HT1080 (cell line): Measurements from ENCODE around the gene RAB40AL. TPM values are rescaled to one million over a fixed set of nuclear protein-coding genes. Genes with fewer than 3 reads are reported as not detected.

Experiments
- DNase-seq: peaks from one replicate; pipeline ENCODE4 v3.0.0-alpha.2; 2015; ENCODE audit warnings: low read depth
- total RNA-seq: library from RNA; depleted of rRNA; stranded (reverse); fragments of >200 nt; shearing (Covaris generic); gene quantifications from 2 replicates; pipeline ENCODE4 v1.2.3, GENCODE V29; 2014; rRNA removed

The RAB40AL gene
- total RNA-seq, 1 experiment from 2014 or later: 0.13 TPM

- no peak for DNase-seq
Measured at GRCh38 chrX:102979536-102979935, 42.5 kb downstream of the RAB40AL start.

GRCh38 chrX:102983205-102983604, 46.1 kb downstream of the RAB40AL start:
- DNase-seq: no peak

DNA sequence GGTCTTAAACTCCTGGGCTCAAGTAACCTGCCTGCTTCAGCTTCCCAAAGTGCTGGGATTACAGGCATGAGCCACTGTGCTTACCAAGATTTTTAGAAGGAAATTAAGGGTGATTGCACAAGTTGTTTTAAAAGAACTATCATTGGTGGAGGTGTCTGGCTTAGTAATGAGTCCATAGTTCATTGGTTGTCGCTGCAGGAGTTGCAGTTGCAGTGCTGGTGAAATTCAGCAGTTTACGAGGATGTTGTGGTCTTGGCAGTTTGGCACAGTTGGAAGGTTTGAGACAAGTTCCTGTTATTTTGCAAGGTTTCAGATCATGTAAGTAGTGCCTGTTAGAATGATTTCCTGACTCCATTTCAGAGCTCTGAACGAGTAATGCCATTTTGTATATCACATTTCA, 48.1 kb downstream of the RAB40AL start:
- DNase-seq: peak; percentile 10

Other genes starting within 250 kb of the RAB40AL start
- 11.7 and 17.8 TPM in 2 replicates for gene GPRASP2, start 224.8 kb upstream of the RAB40AL start, total RNA-seq
- gene GPRASP3, start 216.5 kb upstream of the RAB40AL start, total RNA-seq: 0.40 and 0.71 TPM in 2 replicates
- gene BEX1, start 126.9 kb downstream of the RAB40AL start, total RNA-seq: 112 and 123 TPM in 2 replicates
- 0.85 and 1.1 TPM in 2 replicates for gene NXF3, start 155.9 kb downstream of the RAB40AL start, total RNA-seq